HEK293 (cell line): ENCODE measurements around the gene PRC1.
A peak's percentile ranks its signal among the peaks of the same experiment; 100 is the strongest.

Source experiments
- GLIS2 ChIP-seq: fragments of 450-650 bp; formaldehyde crosslinking; IDR thresholded peaks from 2 replicates; pipeline ENCODE4 v1.5.1; 2016; ENCODE audit warnings: missing biosample characterization, missing genetic modification characterization
- HOXD13 ChIP-seq: sonication (generic); formaldehyde crosslinking; IDR thresholded peaks from 2 replicates; pipeline ENCODE4 v1.8.0; 2022; ENCODE audit warnings: missing genetic modification reagents, borderline replicate concordance
- INSM2 ChIP-seq: fragments of 450-650 bp; formaldehyde crosslinking; IDR thresholded peaks from 2 replicates; pipeline ENCODE4 v1.5.1; 2016; ENCODE audit warnings: missing biosample characterization, missing genetic modification characterization
- KLF16 ChIP-seq: fragments of 450-650 bp; formaldehyde crosslinking; IDR thresholded peaks from 2 replicates; pipeline ENCODE4 v1.5.1; 2017; ENCODE audit warnings: missing biosample characterization, missing genetic modification characterization
- MEIS1 ChIP-seq: sonication (generic); formaldehyde crosslinking; IDR thresholded peaks from 2 replicates; pipeline ENCODE4 v1.8.1; 2022; ENCODE audit warnings: missing genetic modification reagents, mild to moderate bottlenecking, borderline replicate concordance
- PATZ1 ChIP-seq: fragments of 450-650 bp; formaldehyde crosslinking; IDR thresholded peaks from 2 replicates; pipeline ENCODE4 v1.5.1; 2016; ENCODE audit warnings: missing biosample characterization, missing genetic modification characterization
- SP3 ChIP-seq: fragments of 450-650 bp; formaldehyde crosslinking; IDR thresholded peaks from 2 replicates; pipeline ENCODE4 v1.5.1; 2016; ENCODE audit warnings: missing biosample characterization, missing genetic modification characterization
- TSHZ1 ChIP-seq: fragments of 450-650 bp; formaldehyde crosslinking; IDR thresholded peaks from 2 replicates; pipeline ENCODE4 v1.5.1; 2016; ENCODE audit warnings: missing biosample characterization, missing genetic modification characterization, borderline replicate concordance
- ZBTB48 ChIP-seq: fragments of 450-650 bp; formaldehyde crosslinking; IDR thresholded peaks from 2 replicates; pipeline ENCODE4 v1.5.1; 2016; ENCODE audit warnings: missing biosample characterization, missing genetic modification characterization
- ZBTB7A ChIP-seq: fragments of 450-650 bp; formaldehyde crosslinking; IDR thresholded peaks from 2 replicates; pipeline ENCODE4 v1.5.1; 2016; ENCODE audit warnings: low read depth, missing biosample characterization, missing genetic modification characterization
- ZFP37 ChIP-seq: fragments of 450-650 bp; formaldehyde crosslinking; IDR thresholded peaks from 2 replicates; pipeline ENCODE4 v1.5.1; 2016; ENCODE audit warnings: missing biosample characterization, missing genetic modification characterization
- ZNF16 ChIP-seq: fragments of 450-650 bp; formaldehyde crosslinking; IDR thresholded peaks from 2 replicates; pipeline ENCODE4 v1.5.1; 2016; ENCODE audit warnings: low read depth, missing biosample characterization, missing genetic modification characterization
- ZNF184 ChIP-seq: fragments of 450-650 bp; IDR thresholded peaks from 2 replicates; pipeline ENCODE4 v1.5.1; 2018; ENCODE audit warnings: missing biosample characterization, mild to moderate bottlenecking, missing genetic modification characterization
- ZNF239 ChIP-seq: fragments of 450-650 bp; formaldehyde crosslinking; IDR thresholded peaks from 2 replicates; pipeline ENCODE4 v1.5.1; 2016; ENCODE audit warnings: missing biosample characterization, missing genetic modification characterization
- ZNF350 ChIP-seq: fragments of 450-650 bp; formaldehyde crosslinking; IDR thresholded peaks from 2 replicates; pipeline ENCODE4 v1.5.0; 2017; ENCODE audit warnings: missing biosample characterization, mild to moderate bottlenecking, missing genetic modification characterization
- ZNF404 ChIP-seq: fragments of 450-650 bp; formaldehyde crosslinking; IDR thresholded peaks from 2 replicates; pipeline ENCODE4 v1.5.1; 2017; ENCODE audit warnings: missing biosample characterization, missing genetic modification characterization
- ZNF423 ChIP-seq: fragments of 450-650 bp; formaldehyde crosslinking; IDR thresholded peaks from 2 replicates; pipeline ENCODE4 v1.5.1; 2016; ENCODE audit warnings: missing biosample characterization, missing genetic modification characterization
- ZNF433 ChIP-seq: fragments of 450-650 bp; formaldehyde crosslinking; IDR thresholded peaks from 2 replicates; pipeline ENCODE4 v1.5.1; 2016; ENCODE audit warnings: missing biosample characterization, missing genetic modification characterization, low read depth
- ZNF449 ChIP-seq: fragments of 450-650 bp; formaldehyde crosslinking; IDR thresholded peaks from 2 replicates; pipeline ENCODE4 v1.5.1; 2017; ENCODE audit warnings: missing biosample characterization, mild to moderate bottlenecking, missing genetic modification characterization, moderate library complexity
- ZNF48 ChIP-seq: fragments of 450-650 bp; formaldehyde crosslinking; IDR thresholded peaks from 2 replicates; pipeline ENCODE4 v1.5.1; 2016; ENCODE audit warnings: missing biosample characterization, missing genetic modification characterization
- ZNF501 ChIP-seq: fragments of 450-650 bp; formaldehyde crosslinking; IDR thresholded peaks from 2 replicates; pipeline ENCODE4 v1.5.1; 2016; ENCODE audit warnings: missing biosample characterization, missing genetic modification characterization
- ZNF544 ChIP-seq: fragments of 450-650 bp; formaldehyde crosslinking; IDR thresholded peaks from 2 replicates; pipeline ENCODE4 v1.5.0; 2017; ENCODE audit warnings: missing biosample characterization, missing genetic modification characterization
- ZNF596 ChIP-seq: fragments of 450-650 bp; IDR thresholded peaks from 2 replicates; pipeline ENCODE4 v1.5.0; 2018; ENCODE audit warnings: missing biosample characterization, mild to moderate bottlenecking, missing genetic modification characterization, moderate library complexity
- ZNF660 ChIP-seq: fragments of 450-650 bp; IDR thresholded peaks from 2 replicates; pipeline ENCODE4 v1.5.1; 2018; ENCODE audit warnings: missing biosample characterization, mild to moderate bottlenecking, missing genetic modification characterization
- ZNF692 ChIP-seq: fragments of 450-650 bp; formaldehyde crosslinking; IDR thresholded peaks from 2 replicates; pipeline ENCODE4 v1.5.1; 2016; ENCODE audit warnings: missing biosample characterization, missing genetic modification characterization
- ZNF76 ChIP-seq: fragments of 450-650 bp; formaldehyde crosslinking; IDR thresholded peaks from 2 replicates; pipeline ENCODE4; 2016; ENCODE audit warnings: low read depth, missing biosample characterization, missing genetic modification characterization, borderline replicate concordance
- ZSCAN23 ChIP-seq: fragments of 450-650 bp; formaldehyde crosslinking; IDR thresholded peaks from 2 replicates; pipeline ENCODE4 v1.5.1; 2016; ENCODE audit warnings: missing biosample characterization, missing genetic modification characterization
- TF ChIP-seq, protein P1 (sequence below): fragments of 450-650 bp; formaldehyde crosslinking; IDR thresholded peaks from 2 replicates; pipeline ENCODE4 v1.5.1; 2016; ENCODE audit warnings: missing biosample characterization, missing genetic modification characterization

PRC1 gene

GRCh38 chr15:90934949-90935751, 59.2 kb downstream of the PRC1 start, which contains the start of gene UNC45A (continued):
- TF ChIP-seq ZBTB48 (tag by site-specific recombination) (peak; percentile 82), GLIS2 (tag by site-specific recombination) (peak; percentile 87), ZNF544 (tag by site-specific recombination) (no peak), ZBTB7A (tag by site-specific recombination) (peak; percentile 74), TSHZ1 (tag by site-specific recombination) (no peak), ZNF449 (tag by site-specific recombination) (no peak), HOXD13 (CRISPR knock-in tag) (no peak), SP3 (tag by site-specific recombination) (peak; percentile 93), ZNF239 (no peak), ZNF660 (tag by site-specific recombination) (no peak), ZNF433 (no peak), ZNF501 (tag by site-specific recombination) (no peak), ZNF423 (0 out of 2 replicates have a peak, but pooled peaks have one; percentile 8), PATZ1 (tag by site-specific recombination) (peak; percentile 94), INSM2 (tag by site-specific recombination) (no peak; the same call in 1 of the 2 replicates), ZNF16 (tag by site-specific recombination) (no peak), ZNF692 (tag by site-specific recombination) (0 out of 2 replicates have a peak, but pooled peaks have one; percentile 42), ZNF184 (tag by site-specific recombination) (no peak), ZNF404 (no peak), ZSCAN23 (tag by site-specific recombination) (no peak), KLF16 (tag by site-specific recombination) (peak; percentile 88; the same call in 1 of the 2 replicates), ZNF350 (tag by site-specific recombination) (no peak), ZFP37 (no peak), ZNF596 (tag by site-specific recombination) (no peak), ZNF48 (tag by site-specific recombination) (no peak), ZNF76 (tag by site-specific recombination) (peak; percentile 26; the same call in 1 of the 2 replicates), MEIS1 (CRISPR knock-in tag) (no peak)
- TF ChIP-seq, protein P1, sequence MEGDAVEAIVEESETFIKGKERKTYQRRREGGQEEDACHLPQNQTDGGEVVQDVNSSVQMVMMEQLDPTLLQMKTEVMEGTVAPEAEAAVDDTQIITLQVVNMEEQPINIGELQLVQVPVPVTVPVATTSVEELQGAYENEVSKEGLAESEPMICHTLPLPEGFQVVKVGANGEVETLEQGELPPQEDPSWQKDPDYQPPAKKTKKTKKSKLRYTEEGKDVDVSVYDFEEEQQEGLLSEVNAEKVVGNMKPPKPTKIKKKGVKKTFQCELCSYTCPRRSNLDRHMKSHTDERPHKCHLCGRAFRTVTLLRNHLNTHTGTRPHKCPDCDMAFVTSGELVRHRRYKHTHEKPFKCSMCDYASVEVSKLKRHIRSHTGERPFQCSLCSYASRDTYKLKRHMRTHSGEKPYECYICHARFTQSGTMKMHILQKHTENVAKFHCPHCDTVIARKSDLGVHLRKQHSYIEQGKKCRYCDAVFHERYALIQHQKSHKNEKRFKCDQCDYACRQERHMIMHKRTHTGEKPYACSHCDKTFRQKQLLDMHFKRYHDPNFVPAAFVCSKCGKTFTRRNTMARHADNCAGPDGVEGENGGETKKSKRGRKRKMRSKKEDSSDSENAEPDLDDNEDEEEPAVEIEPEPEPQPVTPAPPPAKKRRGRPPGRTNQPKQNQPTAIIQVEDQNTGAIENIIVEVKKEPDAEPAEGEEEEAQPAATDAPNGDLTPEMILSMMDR (tag by site-specific recombination) = peak; percentile 57
